Measurements from ENCODE around the gene SPNS3. TPM values are rescaled to one million over a fixed set of nuclear protein-coding genes. Genes with fewer than 3 reads are reported as not detected.

SPNS3 gene
- total and polyA plus RNA-seq, 9 of the 15 experiments (the other 6 are each of a cell fraction or from before 2014, with no cell fraction given): not detected

- no peaks in the 10 kb centered on the region for H4K20me1 ChIP-seq (replicated peaks; ENCODE audit: control insufficient read depth, insufficient read depth, low read length)
- no peaks in the 10 kb centered on the region for H3K79me2 ChIP-seq (ENCODE audit: control insufficient read depth, insufficient read depth, low read length)
- H3K4me3 ChIP-seq: no peak overlapping the region
- ATAC-seq: no peak
- no peak overlapping the region for H2AFZ ChIP-seq (ENCODE audit: low read depth, low read length)
- in situ Hi-C loops (cut with MboI) (no loop called here), intact Hi-C loops (cut with micrococcal nuclease) (no loop called here)
- no TSS peak for BruUV-seq (replicated peaks)
- H3K4me2 ChIP-seq (ENCODE audit: insufficient read depth, low read length): no peak overlapping the region
- no peak overlapping the region for H3K27ac ChIP-seq (ENCODE audit: extremely low read depth, low read depth, low read length)
- no peak for FAIRE-seq
- no peak for TF ChIP-seq ETV1 (tag; conservative IDR thresholded peaks at IDR 0.05; ENCODE audit: low read depth)
- H3K9me1 ChIP-seq (ENCODE audit: control insufficient read depth, insufficient read depth, low read length): no peaks in the 10 kb centered on the region
- POLR2A ChIA-PET: interaction anchor here (0.5 kb wide), 1 partner anchor 15 kb away, joined by 3 read pairs; no protein-coding TSS in a partner anchor
- DNase-seq (ENCODE audit: extremely low read depth in 1 of 4, low spot score in 3 of 4): no peak
- H3K9me3 ChIP-seq (replicated peaks; ENCODE audit: control insufficient read depth, insufficient read depth, low read depth, low read length): no peaks in the 10 kb centered on the region
- peaks cover 4 to 50% of the 10 kb centered on the region in 2 experiments; a peak in 4 of 5 replicates for H3K27me3 ChIP-seq (ENCODE audit: control insufficient read depth in 2 of 2, insufficient read depth in 2 of 2, low read length in 2 of 2)
- H3K9ac ChIP-seq (ENCODE audit: insufficient read depth in 1 of 2, low read depth in 2 of 2, low read length in 2 of 2): no peak overlapping the region
- H3K36me3 ChIP-seq (ENCODE audit: control insufficient read depth, insufficient read depth, low read length): no peaks in the 10 kb centered on the region
- no peaks in the 10 kb centered on the region for H3K4me1 ChIP-seq (replicated peaks in 1 of 2; ENCODE audit: control insufficient read depth in 2 of 2, insufficient read depth in 2 of 2, low read length in 2 of 2)
- 7% methylated on average over 8 of the region's 13 CpGs for WGBS (ENCODE audit: insufficient coverage, low coverage, missing lambda C conversion rate)
- CTCF ChIA-PET (ENCODE audit: low intra/inter-chr PET ratio): no interaction called here
These were observed 46.4 kb downstream of the SPNS3 start for GRCh38 chr17:4479982-4480751.

GRCh38 chr17:4480929-4481898 lies 47.5 kb downstream of the SPNS3 start:
- H3K4me2 ChIP-seq (ENCODE audit: insufficient read depth, low read length): no peak overlapping the region
- H3K9me1 ChIP-seq (ENCODE audit: control insufficient read depth, insufficient read depth, low read length): no peaks in the 10 kb centered on the region
- DNase-seq (ENCODE audit: extremely low read depth in 1 of 4, low spot score in 3 of 4) (no peak), FAIRE-seq (no peak), ATAC-seq (no peak)
- 0% methylated on average over 6 of the region's 14 CpGs for WGBS (ENCODE audit: insufficient coverage, low coverage, missing lambda C conversion rate)
- POLR2A ChIA-PET: interaction anchor here (0.5 to 1.4 kb wide), 3 partner anchors 14 to 57 kb away, joined by 3 to 4 read pairs (median 3); no protein-coding TSS in a partner anchor
- intact Hi-C loops (cut with micrococcal nuclease): no loop called here
- H3K9me3 ChIP-seq (replicated peaks; ENCODE audit: control insufficient read depth, insufficient read depth, low read depth, low read length): no peaks in the 10 kb centered on the region
- peaks cover 0 to 39% of the 10 kb centered on the region in 2 experiments; a peak in 4 of 5 replicates for H3K27me3 ChIP-seq (ENCODE audit: control insufficient read depth in 2 of 2, insufficient read depth in 2 of 2, low read length in 2 of 2)
- H3K4me1 ChIP-seq (replicated peaks in 1 of 2; ENCODE audit: control insufficient read depth in 2 of 2, insufficient read depth in 2 of 2, low read length in 2 of 2): no peaks in the 10 kb centered on the region
- in situ Hi-C loops (cut with MboI): no loop called here
- CTCF ChIA-PET (ENCODE audit: low intra/inter-chr PET ratio): no interaction called here
- no peak overlapping the region for H3K27ac ChIP-seq (ENCODE audit: extremely low read depth, low read depth, low read length)
- no peaks in the 10 kb centered on the region for H3K36me3 ChIP-seq (ENCODE audit: control insufficient read depth, insufficient read depth, low read length)
- no peaks in the 10 kb centered on the region for H3K79me2 ChIP-seq (ENCODE audit: control insufficient read depth, insufficient read depth, low read length)
- no peaks in the 10 kb centered on the region for H4K20me1 ChIP-seq (replicated peaks; ENCODE audit: control insufficient read depth, insufficient read depth, low read length)
- BruUV-seq (replicated peaks): no TSS peak
- peak overlapping the region in 1 of 2 experiments; percentile 5; a peak in 1 of 4 replicates for H3K9ac ChIP-seq (ENCODE audit: insufficient read depth in 1 of 2, low read depth in 2 of 2, low read length in 2 of 2)
- H3K4me3 ChIP-seq: no peak overlapping the region
- H2AFZ ChIP-seq (ENCODE audit: low read depth, low read length): no peak overlapping the region
- TF ChIP-seq EHMT2 (IDR thresholded peaks at IDR 0.05) (no peak), NR2C1 (IDR thresholded peaks at IDR 0.05) (no peak), NR2C1 (tag; IDR thresholded peaks at IDR 0.05) (peak; percentile 40), THRB (CRISPR knock-in tag; conservative IDR thresholded peaks at IDR 0.05) (no peak), HLTF (IDR thresholded peaks at IDR 0.05) (no peak), NR2C2 (CRISPR knock-in tag; IDR thresholded peaks at IDR 0.05) (no peak), NR2C2 (tag; IDR thresholded peaks at IDR 0.05) (peak; percentile 53; the same call in 1 of the 2 replicates), ZSCAN32 (CRISPR knock-in tag; IDR thresholded peaks at IDR 0.05) (no peak), NCOA4 (IDR thresholded peaks at IDR 0.05; ENCODE audit: partially characterized antibody) (no peak), ELF1 (tag; IDR thresholded peaks at IDR 0.05) (no peak), ETV5 (CRISPR knock-in tag; IDR thresholded peaks at IDR 0.05; ENCODE audit: low read depth) (no peak), CBX3 (IDR thresholded peaks at IDR 0.05; ENCODE audit: borderline replicate concordance in 1 of 2, low read length in 2 of 2) (no peak), ZBED1 (IDR thresholded peaks at IDR 0.05) (no peak)

Data from K562 (cell line).